ENCODE data around the gene C1orf210. TPM values are rescaled to one million over a fixed set of nuclear protein-coding genes. Genes with fewer than 3 reads are reported as not detected.

Gene C1orf210
- total RNA-seq, 1 experiment from 2014 or later = 5.9 TPM

- H3K27me3 Mint-ChIP-seq (ENCODE audit: low read depth) = peaks cover 24% of the 10 kb centered on the region
- no peak overlapping the region for H2AFZ ChIP-seq (ENCODE audit: low read length)
- no peak for DNase-seq
- no peak overlapping the region for H3K4me3 Mint-ChIP-seq
- H3K23ac ChIP-seq (ENCODE audit: insufficient read length, low read depth, low read length) = no peak overlapping the region
- no peaks in the 10 kb centered on the region for H3K4me1 ChIP-seq (ENCODE audit: insufficient read depth, low read length)
- peaks cover 7 to 10% (median 8%) of the 10 kb centered on the region in 3 experiments for H3K36me3 Mint-ChIP-seq (ENCODE audit: insufficient read depth in 1 of 3, low read depth in 3 of 3)
- no peaks in the 10 kb centered on the region for H3K23me2 ChIP-seq (ENCODE audit: insufficient read length, low read depth, low read length, poor library complexity, severe bottlenecking)
- H4K5ac ChIP-seq (ENCODE audit: insufficient read length, low read depth, low read length) = no peak overlapping the region
- no peak overlapping the region for H3K4ac ChIP-seq (ENCODE audit: low read depth, low read length)
- H3K9me3 Mint-ChIP-seq = peaks cover 44 to 50% of the 10 kb centered on the region in 2 experiments
- no peak overlapping the region for H4K91ac ChIP-seq (ENCODE audit: insufficient read length, low read depth, low read length)
- H3K27me3 ChIP-seq (ENCODE audit: insufficient read depth, low read length) = no peaks in the 10 kb centered on the region
- H2BK20ac ChIP-seq (ENCODE audit: low read depth, low read length, poor library complexity, severe bottlenecking) = no peak overlapping the region
- H4K20me1 ChIP-seq (ENCODE audit: control insufficient read depth, insufficient read depth, insufficient read length) = no peaks in the 10 kb centered on the region
- H3K9ac ChIP-seq (ENCODE audit: extremely low read depth, insufficient read length, low read length) = no peak overlapping the region
- no peak overlapping the region for H3K27ac Mint-ChIP-seq
- no peak overlapping the region; the same call in 1 of the 2 replicates for H3K14ac ChIP-seq (ENCODE audit: insufficient read depth, low read length)
- H2BK5ac ChIP-seq (ENCODE audit: insufficient read length, low read length) = no peak overlapping the region
- H3K56ac ChIP-seq (ENCODE audit: insufficient read length, low read depth, low read length) = no peak overlapping the region
- no peak overlapping the region for H3K4me2 ChIP-seq (ENCODE audit: insufficient read depth, insufficient read length, low read length)
- no peak overlapping the region for H2BK120ac ChIP-seq (ENCODE audit: low read depth, low read length, poor library complexity, severe bottlenecking)
- no peaks in the 10 kb centered on the region; the same call in 1 of the 2 replicates for H3K79me2 ChIP-seq (ENCODE audit: insufficient read depth, low read length)
- no peak overlapping the region for H3T11ph ChIP-seq (ENCODE audit: low read length)
- H3K27ac ChIP-seq (ENCODE audit: insufficient read length, low read depth, low read length) = no peak overlapping the region
- H2AK5ac ChIP-seq (ENCODE audit: insufficient read length, low read length) = no peak overlapping the region
- no peak overlapping the region for H2BK15ac ChIP-seq (ENCODE audit: low read depth, low read length)
- TF ChIP-seq, protein P1, sequence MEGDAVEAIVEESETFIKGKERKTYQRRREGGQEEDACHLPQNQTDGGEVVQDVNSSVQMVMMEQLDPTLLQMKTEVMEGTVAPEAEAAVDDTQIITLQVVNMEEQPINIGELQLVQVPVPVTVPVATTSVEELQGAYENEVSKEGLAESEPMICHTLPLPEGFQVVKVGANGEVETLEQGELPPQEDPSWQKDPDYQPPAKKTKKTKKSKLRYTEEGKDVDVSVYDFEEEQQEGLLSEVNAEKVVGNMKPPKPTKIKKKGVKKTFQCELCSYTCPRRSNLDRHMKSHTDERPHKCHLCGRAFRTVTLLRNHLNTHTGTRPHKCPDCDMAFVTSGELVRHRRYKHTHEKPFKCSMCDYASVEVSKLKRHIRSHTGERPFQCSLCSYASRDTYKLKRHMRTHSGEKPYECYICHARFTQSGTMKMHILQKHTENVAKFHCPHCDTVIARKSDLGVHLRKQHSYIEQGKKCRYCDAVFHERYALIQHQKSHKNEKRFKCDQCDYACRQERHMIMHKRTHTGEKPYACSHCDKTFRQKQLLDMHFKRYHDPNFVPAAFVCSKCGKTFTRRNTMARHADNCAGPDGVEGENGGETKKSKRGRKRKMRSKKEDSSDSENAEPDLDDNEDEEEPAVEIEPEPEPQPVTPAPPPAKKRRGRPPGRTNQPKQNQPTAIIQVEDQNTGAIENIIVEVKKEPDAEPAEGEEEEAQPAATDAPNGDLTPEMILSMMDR (conservative IDR thresholded peaks at IDR 0.05) = no peak
- H2BK12ac ChIP-seq (ENCODE audit: insufficient read length, low read depth, low read length) = no peak overlapping the region
- H3K18ac ChIP-seq (ENCODE audit: insufficient read length, low read depth, low read length) = no peak overlapping the region
- WGBS (ENCODE audit: extremely low coverage, insufficient read length, low lambda C conversion rate) = no CpG with 5 or more reads among the region's 8 CpGs
- H4K8ac ChIP-seq (replicated peaks; ENCODE audit: insufficient read length, low read depth, low read length) = no peak overlapping the region
- H3K4me1 Mint-ChIP-seq = no peaks in the 10 kb centered on the region
- no peaks in the 10 kb centered on the region for H3K79me1 ChIP-seq (ENCODE audit: insufficient read depth, low read depth, low read length, poor library complexity, severe bottlenecking)
- peaks cover 38% of the 10 kb centered on the region for H3K9me3 ChIP-seq (ENCODE audit: control insufficient read depth, low read depth, low read length)
These were observed 31.5 kb downstream of the C1orf210 start for GRCh38 chr1:43253876-43254275.

All from H9 (cell line).